Measurements from ENCODE around the gene SDHA.
"Not testable (repeated sequence)": the region's sequence is repeated elsewhere in the genome, so short reads cannot be mapped to it uniquely, and the experiment has no call there.

SDHA gene

DNA sequence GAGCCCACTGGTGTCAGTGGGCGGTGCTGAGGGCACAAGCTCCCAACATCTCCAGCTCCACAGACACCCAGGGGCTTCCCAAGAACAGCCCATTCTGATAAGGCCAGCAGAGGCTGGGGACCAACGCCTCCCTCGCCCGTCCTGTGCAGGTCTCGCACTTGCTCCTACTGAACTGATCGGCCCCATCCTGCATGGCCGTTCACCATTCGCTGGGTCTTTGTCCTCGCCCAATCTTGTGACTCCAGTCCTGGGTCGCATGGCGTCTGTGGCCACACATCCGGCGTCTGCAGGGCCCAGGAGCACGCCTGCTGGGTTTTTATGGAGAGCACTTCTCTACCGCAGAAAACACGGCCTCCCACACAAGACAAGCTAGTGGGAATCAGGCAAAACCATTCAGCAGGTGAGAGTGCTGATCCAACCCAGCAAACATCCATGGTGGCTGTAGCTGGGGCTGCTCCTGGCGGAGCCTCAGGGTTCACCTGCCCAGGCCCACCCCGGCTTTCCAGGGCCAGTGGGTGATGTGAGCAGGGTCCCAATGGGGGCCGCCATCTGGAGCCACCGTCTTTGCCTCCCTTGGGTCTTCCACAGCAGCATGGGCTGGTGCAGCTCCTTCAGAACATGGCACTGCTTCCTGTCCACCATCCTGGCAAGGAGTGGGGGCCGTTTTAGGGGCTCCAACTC, 19.5 kb upstream of the SDHA start:
- DNase-seq, result no peak

GRCh38 chr5:199197-199949, 18.7 kb upstream of the SDHA start:
- DNase-seq, result no peak

DNA sequence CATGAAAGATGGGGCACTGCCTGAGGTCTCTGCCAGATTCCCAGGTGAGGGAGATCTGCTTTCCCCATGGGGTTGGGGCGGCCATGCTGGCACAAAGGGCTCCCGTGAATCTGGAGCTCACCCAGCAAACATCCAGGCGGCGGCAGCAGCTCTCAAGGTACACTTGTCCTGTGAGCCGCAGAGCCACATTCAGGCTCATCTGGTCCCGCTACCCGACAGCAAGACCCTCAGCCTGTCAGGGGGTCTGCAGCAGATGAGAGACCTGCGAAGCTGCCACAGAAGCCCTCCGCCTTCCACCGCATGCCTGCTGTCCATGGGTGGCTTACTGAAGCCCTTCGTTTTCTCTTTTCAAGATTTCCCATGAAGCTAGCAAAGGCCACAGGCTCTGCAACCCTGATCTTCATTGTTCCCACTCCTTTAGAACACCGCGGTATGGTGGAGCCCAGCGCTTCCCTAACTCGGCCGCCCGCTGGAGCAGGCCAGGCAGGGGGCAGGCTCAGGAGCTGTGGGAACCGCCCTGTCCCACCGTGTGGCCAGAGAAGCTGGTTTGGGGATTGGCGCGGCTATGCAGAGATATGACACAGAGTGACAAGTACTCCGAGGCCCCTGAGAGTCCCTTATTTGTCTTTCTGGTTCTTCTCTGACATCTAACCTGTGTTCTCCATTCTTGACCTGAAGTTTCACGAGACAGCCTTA, 18.0 kb upstream of the SDHA start:
- DNase-seq, result no peak

DNA sequence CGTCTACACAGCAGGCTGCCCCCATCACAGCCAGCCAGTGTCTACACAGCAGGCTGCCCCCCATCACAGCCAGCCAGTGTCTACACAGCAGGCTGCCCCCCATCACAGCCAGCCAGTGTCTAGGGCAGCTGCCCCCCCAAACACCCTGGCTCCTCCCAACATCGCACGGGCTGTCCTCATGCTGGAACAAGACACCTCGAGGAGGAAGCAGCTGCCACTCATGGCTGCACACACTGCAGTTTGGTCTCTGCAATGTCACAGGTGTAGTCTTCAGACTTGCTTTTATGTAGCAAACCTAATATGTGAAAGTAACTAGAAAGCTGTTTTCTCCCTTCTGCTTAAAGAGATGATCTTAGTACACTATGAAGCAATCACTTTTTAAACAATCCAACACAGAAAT, 17.1 kb upstream of the SDHA start:
- no peak for DNase-seq

GRCh38 chr5:201672-202071, 16.4 kb upstream of the SDHA start:
- DNase-seq, result no peak

DNA sequence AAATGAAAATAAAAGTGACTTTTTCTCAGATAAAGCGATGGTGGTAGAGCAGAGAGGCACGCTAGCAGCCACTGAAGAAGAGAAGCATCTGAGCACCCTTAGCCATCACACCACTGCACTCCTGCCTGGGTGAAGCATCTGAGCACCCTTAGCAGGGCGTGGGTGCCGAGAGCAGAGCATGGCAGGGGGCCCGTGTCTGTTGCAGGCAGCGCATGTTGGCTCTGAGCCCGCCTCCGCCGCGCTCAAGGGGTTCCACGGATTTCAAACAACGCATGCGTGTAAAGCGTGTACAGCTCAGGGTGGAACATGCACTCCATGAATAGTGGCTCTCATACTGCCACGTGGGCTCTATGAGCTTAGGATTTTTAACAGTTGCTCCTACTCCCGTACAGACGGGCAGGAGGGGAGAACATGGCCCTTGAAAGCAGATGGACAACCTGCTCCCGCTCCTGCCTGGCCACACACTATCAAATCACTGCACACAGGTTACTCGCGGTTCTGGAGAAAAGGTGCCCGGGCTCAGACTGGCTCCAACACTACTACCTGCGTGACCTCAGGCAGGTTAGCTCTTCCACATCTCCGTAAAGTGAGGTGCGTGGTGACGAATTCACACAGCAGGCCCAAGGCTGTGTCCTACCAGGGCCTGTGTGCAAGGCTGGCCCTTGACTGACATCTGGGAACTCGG, 14.7 kb upstream of the SDHA start:
- DNase-seq, result no peak

GRCh38 chr5:204001-204400, 14.1 kb upstream of the SDHA start:
- DNase-seq, result no peak

DNA sequence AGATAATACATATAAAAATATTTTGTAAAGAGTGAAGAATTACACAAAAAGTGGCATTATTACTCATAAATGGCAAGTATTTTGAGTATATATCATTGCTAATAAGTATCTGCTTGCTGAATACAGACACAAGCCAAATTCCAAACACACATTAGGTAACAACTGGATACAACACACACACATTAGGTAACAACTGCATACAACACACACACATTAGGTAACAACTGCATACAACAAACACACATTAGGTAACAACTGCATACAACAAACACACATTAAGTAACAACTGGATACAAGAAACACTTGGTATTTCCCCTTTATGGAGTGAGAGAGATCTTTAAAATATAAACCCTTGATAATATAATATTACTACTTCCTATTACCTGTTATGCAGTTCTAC, 13.7 kb upstream of the SDHA start:
- no peak for DNase-seq

DNA sequence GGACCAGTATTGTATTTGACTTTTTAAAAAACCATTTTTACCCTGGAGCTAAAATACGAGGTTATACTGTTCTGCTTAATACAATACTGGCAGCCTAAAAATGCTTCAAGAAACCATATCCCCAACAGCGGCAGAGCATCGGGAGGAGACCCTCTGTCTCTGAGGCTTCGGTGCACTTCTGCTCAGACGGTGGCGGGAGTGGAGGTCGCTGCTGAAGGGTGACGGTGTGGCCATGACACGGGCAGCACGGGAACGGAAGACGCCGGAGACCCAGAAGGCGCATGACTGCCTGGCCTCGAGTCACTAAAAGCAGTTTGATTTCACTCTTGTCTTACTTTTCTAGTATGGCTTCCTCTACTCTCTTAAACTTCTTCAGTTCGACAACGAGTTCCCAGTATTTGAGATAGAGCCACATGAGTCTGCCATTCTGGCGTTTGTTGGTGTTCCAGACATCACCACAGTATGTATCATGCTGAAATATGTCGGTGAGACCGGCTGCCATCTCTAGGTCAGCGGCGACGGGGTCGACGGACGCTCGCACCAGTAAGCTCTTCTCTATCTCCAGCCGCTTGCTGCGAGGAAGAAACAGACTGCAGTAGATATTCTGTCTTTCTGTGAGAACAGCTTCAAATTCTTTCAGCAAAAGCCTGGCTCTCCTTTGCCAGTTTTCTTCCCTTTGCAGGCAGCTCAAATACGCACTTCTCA, 13.0 kb upstream of the SDHA start:
- no peak for DNase-seq

DNA sequence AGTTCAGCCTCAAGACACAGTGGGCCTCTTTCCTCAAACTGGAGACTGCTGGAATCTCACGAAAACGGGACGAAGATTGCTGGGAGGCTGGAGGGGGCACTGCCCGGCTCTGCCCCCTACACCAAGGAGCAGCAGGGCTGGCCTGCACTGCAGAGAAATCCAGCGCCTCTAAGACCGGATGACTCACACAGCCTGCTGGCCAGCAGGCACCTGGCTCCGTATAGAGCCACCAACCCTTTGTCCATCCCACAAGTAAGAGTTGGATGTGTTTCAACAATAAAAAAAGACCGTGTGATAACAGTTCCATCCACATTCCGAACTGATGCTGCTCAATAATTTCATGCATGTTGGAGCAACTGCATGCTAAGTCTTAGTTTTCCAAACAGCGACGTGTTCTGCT, 11.7 kb upstream of the SDHA start:
- DNase-seq, result no peak

- no peak for DNase-seq
Observed at GRCh38 chr5:206927-207536, 11.1 kb upstream of the SDHA start.

- no peak for DNase-seq
Observed at GRCh38 chr5:207599-207998, 10.5 kb upstream of the SDHA start.

DNA sequence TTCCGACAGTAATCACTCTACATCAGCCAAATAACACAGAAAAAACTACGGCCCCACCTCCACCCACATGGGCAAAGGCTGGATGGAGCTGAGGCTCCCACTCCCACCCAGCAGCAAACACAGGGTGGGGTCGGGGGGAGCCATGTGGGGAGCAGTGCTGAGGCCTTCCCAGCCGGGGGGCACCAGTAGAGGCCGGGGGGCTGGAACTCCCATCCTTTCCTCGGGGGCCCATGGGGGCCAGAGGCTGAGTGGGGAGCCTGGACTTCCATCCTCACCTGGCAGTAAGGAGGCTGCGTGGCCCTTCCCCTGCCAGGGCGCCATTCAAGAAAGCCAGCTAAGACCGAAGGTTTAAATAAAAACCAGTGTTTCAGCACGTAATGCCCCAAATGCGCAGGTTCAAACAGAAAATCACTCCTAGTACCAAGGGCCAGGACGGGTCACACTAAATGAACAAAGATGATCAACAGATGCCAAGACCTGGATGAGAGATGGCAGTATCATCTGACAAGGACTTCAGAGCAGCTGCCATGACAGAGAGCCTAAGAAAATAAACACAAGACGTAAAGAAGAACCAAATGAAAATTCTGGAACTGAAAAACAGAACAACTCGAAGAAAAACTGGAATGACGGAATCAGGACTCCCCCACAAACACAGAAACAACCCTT, 9.5 kb upstream of the SDHA start:
- DNase-seq, result no peak

- DNase-seq, result no peak
Observed at GRCh38 chr5:213803-214395, 4.2 kb upstream of the SDHA start.

GRCh38 chr5:215256-215655, 2.9 kb upstream of the SDHA start:
- DNase-seq, result not testable (repeated sequence)

- not testable (repeated sequence) for DNase-seq
Observed at GRCh38 chr5:216076-216475, 2.0 kb upstream of the SDHA start.

- DNase-seq, result peak; percentile 56
Observed at GRCh38 chr5:218457-219291, 554 bp downstream of the SDHA start.

DNA sequence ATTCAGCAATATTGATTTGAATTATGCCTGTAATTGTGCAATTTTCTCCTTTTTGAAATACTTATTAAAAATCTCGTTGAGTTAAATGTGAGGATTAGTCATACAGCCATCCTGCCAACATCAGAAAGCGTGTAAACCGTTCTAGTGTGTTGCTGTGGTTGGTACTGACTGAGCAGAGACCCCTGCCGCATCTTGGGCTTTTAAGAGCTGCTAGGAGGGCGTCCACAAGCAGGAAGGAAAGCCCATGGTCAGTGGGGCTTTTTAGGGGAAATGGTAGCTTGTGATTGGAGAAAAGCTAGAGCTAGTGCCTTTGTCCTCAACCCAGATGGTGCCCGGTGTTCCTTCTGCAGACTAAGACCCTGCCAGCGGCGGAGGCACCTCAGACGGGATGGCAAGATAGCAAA, 1.3 kb downstream of the SDHA start:
- peak; percentile 62 for DNase-seq

DNA sequence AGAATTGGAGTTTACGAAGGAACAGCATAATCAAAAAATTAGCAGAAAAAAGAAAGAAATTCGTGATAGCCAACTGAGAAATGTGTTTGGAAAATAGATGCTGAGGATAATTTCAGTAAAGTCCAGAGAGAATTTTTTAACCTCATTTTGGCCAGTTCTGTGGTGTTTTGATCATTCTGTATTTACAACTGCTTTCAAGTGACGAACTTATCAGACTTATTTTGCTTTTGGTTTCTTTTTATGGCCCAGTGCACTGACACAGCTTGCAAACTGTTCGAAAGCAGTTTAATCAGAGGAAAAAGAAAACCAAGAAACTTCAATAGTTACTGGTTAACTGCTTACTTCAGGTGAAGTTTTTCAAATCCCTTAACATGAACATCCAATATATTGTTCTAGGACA, 1.9 kb downstream of the SDHA start:
- DNase-seq, result peak; percentile 77

GRCh38 chr5:222951-223715, 5.0 kb downstream of the SDHA start:
- DNase-seq, result not testable (repeated sequence)
